GM18499 (cell line): ENCODE measurements around the gene CLN6.
"Not testable (repeated sequence)": the region's sequence is repeated elsewhere in the genome, so short reads cannot be mapped to it uniquely, and the experiment has no call there.

Source experiments
- ATAC-seq: cut with Tn5 transposase; IDR thresholded peaks from one replicate; pipeline ENCODE4 v1.9.1; 2021; ENCODE audit warnings: moderate number of reproducible peaks; ENCODE audit not compliant: insufficient read depth, unreplicated experiment

CLN6 gene

DNA sequence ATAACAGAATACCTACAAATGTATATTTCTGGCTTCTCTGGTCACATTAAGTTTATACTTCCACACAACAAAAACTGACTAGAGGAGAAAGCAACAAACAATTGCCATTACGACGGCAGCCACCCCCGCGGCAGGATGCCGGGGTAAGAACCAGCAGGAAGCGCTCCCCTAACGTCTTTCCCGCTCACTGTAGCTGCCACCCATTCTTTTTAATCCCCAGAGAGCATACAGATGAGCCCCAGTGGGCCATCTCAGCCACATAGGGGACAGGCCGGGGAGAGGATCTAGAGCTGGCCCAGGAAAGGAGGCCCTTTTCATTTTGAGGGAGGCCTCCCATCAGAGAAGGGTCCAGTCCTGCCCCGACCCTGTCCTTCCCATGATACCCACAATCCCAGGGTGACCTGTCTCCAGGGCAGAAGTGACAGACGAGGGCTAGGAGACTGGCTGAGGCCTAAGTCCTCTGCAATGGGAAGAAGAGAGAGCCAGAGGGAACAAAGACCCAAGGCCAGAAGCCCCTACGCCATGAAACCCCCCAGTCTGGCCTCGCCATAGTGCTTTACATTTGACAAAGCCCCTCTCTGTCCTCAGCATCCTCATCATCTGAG, 20.8 kb downstream of the CLN6 start:
- no peak for ATAC-seq

- ATAC-seq = no peak
Measured at GRCh38 chr15:68208136-68208535, 21.4 kb downstream of the CLN6 start.

DNA sequence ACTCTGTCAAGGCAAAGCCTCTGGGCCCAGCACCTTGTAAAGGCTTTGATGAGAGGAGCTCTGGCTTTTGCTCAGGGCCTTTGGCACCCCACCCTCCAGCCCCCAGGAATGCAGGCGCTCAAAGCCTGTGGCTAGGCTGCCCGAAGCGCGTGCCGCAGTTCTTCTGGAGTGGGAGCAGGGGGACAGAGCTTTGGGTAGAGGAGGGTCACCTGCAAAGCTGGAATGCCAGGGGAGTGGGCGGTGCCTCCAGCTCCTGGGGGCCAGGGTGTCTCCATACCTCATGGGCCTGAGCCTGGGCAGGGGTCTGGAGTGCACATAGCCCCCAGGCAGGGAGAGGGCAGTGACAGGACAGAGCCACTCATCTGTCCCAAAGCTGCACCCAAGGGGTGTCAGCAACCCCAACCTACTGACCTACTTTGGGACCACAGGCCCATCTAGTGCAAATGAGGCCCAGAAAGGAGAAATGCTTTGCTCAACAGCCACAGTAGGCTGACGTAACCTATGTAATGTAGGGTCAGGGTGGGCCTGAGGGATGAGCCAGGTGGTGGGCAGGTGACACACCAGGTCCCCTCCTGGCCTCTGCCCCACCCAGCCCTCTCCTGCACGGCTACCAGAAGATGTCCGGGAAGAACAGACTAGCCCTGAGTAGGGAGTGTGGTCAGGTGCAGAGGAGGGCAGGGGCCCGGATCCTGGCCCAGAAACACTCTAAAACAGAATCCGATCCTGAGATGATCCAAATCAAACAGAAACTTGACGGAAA, 22.2 kb downstream of the CLN6 start:
- ATAC-seq = no peak

DNA sequence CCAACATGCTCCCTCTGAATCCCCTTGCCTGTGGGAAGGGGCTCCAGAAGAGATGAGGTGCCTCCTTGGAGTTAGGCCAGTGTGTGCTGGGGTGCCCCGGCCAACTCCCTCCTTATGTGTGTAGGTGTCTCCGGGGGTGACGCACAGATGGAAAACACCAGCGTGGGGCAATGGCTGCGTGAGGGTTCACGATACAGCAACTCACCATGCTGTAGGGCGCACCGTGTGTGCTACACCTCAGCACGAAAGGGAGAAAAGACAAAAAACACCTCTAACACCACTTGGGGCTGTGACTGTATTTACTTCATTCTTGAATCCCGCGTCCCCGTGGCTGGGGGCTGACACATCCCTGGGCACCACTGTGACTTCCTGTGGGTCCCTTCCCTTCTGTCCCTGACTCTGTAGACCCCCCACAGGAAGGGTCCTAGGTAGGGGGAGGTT, 22.8 kb downstream of the CLN6 start:
- no peak for ATAC-seq

DNA sequence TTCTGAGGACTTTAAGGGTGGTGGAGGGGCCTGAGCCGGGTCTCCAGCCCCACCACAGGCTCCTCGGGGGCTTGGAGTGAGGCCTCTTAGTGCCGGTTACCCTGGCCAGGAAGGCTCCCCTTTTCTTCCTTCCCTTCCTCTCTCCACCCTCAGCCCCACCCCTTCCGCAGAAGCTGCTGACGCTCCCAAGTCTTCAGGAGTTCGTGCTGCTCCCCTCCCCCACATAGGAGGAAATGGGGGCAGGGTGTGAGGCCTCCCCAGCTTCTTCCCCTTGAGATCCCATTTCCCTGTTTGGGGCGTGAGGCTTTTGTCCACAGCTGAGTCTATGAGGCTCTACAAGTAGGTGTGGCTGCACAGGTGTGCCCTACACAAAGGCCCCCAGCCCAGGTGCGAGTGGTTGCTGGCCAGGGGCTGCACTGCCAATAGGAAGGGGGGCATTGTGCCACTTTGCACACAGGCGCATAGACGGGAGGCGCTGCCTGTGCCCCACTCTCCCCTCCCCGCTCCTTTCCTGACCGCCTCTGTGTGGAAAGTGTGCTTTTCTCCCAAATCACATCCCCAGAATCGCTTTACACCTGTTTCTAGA, 23.5 kb downstream of the CLN6 start:
- ATAC-seq = no peak

DNA sequence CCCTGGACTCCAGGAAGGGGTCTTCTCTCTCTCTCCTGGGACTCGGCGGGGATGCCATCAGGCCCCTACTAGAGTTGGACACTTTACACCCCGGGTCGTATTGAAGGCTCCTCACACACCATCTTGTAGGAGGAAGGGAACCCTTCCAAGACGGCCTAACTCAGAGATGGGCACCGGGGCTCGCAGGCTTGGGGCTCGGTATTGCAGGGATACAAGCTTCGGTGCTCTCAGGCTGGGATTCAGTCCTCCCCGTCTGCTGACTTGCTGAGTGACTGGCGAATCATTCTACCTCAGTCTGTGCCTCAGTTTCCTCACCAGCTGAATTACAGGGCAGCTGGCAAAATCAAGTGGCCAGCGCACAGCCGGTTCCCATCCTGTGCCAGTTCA, 24.0 kb downstream of the CLN6 start:
- ATAC-seq = no peak

GRCh38 chr15:68204776-68205557, 24.6 kb downstream of the CLN6 start, which contains the start of gene CALML4:
Gene CALML4, minus strand, starts transcription at chr15:68205332. Its CDS starts 85 bp downstream, at chr15:68205247.
- no peak for ATAC-seq

DNA sequence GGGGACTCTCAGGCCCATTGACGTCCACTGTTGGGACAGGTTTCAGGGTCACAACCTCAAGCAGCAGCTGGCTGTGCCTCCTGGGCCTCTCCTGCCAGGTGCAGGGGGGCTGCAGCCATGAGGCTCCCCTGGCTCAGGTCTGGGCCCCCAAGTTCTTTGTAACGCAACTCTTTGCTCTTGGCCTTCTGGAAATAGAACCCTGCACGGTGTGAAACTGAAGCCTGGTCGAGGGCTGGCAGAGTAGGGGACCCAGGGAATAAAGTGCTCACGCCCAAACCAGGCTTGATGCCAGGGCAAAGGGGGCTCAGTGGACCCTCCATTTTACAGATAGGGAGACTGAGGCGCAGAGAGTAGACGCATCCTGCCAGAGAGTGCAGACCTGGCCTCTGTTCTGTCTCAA, 25.2 kb downstream of the CLN6 start:
- ATAC-seq = no peak

DNA sequence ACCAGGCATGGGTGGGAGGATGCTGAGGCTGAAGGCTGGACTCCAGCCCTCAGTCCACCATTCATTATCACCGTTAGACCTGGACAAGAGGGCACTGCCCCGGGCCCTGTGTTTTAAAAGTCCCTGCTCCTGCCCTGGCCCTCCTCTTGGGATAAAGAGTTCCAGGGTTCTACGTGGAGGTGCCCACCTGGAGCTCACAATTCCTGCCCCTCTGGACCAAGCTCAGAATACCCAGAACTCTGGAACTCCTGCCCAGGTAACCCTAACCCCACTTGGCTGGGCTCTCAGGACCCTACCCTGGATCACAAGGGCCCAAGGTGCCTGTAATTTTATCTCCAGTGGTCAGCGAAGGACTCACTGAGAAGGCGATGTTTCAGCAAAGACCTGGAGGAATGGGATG, 25.6 kb downstream of the CLN6 start:
- no peak for ATAC-seq

DNA sequence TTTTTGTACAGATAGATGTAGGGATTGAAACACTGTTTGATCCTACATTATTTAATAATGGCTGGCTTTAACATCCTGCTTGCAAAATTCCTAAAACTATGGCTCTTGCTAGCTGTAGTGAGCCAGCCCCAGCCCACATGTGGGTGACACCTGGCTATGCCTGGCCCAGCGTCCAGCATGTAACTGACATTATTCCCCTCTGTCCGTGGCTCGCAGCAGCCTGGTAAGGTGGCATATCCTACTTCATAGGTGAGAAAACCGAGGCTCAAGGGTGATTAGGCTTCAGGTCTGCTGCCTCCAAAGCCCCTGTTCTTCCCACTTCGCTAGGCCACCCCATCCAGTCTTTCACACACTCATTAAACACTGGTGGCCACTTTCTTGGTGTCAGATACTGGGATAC, 26.0 kb downstream of the CLN6 start:
- ATAC-seq = no peak

DNA sequence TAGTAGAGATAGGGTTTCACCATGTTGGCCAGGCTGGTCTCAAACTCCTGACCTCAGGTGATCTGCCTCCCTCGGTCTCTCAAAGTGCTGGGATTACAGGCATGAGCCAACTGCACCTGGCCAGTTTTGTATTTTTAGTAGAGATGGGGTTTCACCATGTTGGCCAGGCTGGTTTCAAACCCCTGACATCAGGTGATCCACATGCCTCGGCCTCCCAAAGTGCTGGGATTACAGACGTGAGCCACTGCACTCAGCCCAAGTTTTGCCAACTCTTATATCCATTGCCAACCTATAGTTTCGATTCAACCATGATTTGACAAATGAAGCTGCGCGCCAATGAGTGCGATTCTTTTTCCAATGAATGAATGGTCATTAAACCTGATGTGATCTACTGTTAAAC, 26.5 kb downstream of the CLN6 start:
- ATAC-seq = not testable (repeated sequence)

- no peak for ATAC-seq
Measured at GRCh38 chr15:68201879-68202261, 27.7 kb downstream of the CLN6 start.

DNA sequence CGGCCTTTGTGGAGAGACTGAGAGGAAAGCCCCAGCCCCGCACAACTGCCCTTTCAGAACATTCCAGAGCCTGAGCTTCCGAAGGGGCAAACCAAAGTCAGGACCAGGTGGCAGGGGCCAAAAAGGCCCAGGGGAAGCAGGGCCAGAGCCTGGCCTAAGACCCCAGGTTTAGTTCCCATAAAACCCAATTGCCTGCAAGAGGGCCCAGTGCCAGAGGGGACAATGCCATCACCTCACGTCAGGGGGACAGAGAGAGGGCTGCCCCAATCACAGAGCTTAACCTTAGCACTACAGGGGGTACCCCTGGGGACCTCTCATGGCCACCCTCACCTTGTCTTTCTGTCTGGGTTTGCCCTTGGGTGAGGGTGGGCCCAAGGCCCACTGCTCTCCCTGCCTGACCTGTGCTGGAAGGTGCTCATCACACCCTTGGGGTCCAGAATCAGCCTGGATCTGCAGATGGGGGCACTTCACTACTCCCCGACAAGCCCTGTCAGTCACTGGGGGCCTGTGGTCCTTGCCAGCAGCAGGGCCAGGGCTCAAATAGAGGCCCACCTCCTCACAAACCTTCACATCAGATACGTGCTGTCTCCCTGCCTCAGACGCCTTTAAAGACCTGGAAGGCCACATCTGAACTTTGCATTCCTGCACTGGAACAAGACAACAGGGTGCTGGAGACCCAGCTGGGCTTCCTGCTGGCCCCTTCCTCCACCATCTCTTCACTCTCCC, 28.2 kb downstream of the CLN6 start:
- ATAC-seq = no peak

- ATAC-seq = no peak
Measured at GRCh38 chr15:68200016-68200861, 29.3 kb downstream of the CLN6 start.

DNA sequence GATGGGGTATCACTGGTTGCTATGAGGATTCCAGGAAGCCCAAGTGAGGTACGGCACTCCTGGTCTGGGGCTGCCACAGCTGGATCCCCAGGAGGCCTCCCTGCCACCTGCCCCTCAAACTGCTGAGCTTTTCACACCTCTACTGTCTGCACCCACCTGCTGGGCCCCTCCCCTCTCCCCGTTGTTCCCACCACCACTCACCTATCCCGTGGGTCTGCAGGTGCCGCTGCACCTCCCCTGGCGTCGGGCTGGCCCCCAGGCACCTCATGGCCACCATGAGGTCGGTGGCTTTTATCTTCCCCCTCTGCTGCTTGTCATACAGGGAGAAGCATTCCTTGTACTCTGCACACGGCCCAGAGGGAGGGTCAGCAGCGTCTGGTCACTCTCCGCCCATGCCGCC, 30.2 kb downstream of the CLN6 start:
- ATAC-seq = no peak

DNA sequence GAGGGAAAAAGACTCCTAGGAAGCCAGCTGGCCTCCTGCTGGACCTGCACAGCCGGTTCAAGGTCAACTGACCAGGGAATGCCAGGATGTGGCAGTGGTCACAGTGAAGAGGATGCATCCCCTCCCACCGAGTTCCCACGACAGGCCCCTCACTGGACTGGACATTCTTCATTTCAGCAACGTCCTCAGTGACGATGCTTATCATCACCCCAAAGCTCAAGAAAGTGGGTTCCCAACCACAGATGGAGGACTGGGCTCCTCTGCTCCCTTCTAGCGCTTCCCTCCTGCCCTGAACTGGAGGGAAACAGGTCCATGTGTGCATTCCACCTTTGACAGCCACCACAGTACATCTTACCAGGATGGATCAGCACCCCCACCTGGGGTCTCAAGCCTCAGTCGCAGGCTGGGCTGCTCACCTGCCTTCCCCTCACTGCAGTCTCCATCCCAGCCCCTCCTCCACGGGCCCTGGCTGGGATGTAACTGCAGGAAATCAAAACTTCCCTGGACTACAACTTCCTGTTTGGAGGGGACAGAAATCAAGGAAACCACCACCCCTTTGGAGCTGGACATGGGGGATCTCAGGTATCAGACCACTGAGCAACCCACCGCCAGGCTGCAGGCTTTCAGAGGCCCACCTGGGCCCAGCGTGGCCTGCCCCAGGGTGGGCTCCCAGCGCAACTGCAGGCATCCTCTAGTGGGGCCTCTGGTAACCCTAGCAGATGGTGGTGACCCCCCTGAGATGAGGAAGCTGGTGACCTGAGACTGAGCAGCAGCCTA, 31.7 kb downstream of the CLN6 start:
- no peak for ATAC-seq

GRCh38 chr15:68197170-68197492, 32.4 kb downstream of the CLN6 start:
- no peak for ATAC-seq

- ATAC-seq = no peak
Measured at GRCh38 chr15:68196445-68197169, 32.9 kb downstream of the CLN6 start.
